LNCAP (cell line): ENCODE results near the gene SCEL.

ENCODE experiments used
- CTCF ChIP-seq: fragments of 450-650 bp; IDR thresholded peaks from 2 replicates; pipeline ENCODE4 v1.5.1; 2017; ENCODE audit warnings: mild to moderate bottlenecking

The SCEL gene

GRCh38 chr13:77503398-77503797, 32.1 kb upstream of the SCEL start:
- TF ChIP-seq CTCF: no peak

- TF ChIP-seq CTCF: peak; percentile 56; the same call in 1 of the 2 replicates
Observed at GRCh38 chr13:77506874-77507273, 28.6 kb upstream of the SCEL start.

GRCh38 chr13:77507931-77508776, 27.4 kb upstream of the SCEL start:
- no peak for TF ChIP-seq CTCF

- no peak for TF ChIP-seq CTCF
Observed at GRCh38 chr13:77508959-77509620, 26.4 kb upstream of the SCEL start.

GRCh38 chr13:77510156-77510555, 25.4 kb upstream of the SCEL start:
- no peak for TF ChIP-seq CTCF

- no peak for TF ChIP-seq CTCF
Observed at GRCh38 chr13:77511552-77511951, 24.0 kb upstream of the SCEL start.

- TF ChIP-seq CTCF: no peak
Observed at GRCh38 chr13:77513719-77514335, 21.7 kb upstream of the SCEL start.
